Measurements from ENCODE around the gene SLC6A8. TPM values are rescaled to one million over a fixed set of nuclear protein-coding genes. Genes with fewer than 3 reads are reported as not detected.
"Not testable (repeated sequence)": the region's sequence is repeated elsewhere in the genome, so short reads cannot be mapped to it uniquely, and the experiment has no call there.

Gene SLC6A8
- total RNA-seq, 1 experiment from 2014 or later = 49.8 TPM

DNA sequence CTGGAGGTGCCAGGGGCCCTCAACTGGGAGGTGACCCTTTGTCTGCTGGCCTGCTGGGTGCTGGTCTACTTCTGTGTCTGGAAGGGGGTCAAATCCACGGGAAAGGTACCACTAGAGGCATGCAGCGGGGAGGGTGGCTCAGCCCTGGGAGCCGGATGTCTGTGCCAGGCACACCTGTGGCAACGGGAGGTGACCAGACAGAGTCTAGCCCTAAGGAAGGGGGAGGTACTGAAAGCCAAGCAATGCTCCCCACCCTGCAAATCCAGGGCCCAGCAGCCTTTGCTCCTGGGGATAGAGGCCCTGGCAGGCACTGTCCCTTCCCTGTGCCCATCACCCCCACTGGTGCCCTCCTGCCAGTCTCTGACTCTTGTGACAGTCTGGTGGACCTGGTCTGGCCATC is 4.3 kb downstream of the SLC6A8 start:
- ChIA-PET POLR2A (ENCODE audit: low non-redundant PET) (no interaction called here), CTCF (no interaction called here)
- H3K9me3 ChIP-seq (ENCODE audit: low read depth, low read length, poor library complexity, severe bottlenecking) = no peaks in the 10 kb centered on the region
- no peak for DNase-seq (ENCODE audit: low spot score)
- intact Hi-C loops (cut with micrococcal nuclease; ENCODE audit: unreplicated experiment) = no loop called here
- H3K27ac ChIP-seq (ENCODE audit: low read depth, low read length, poor library complexity, severe bottlenecking) = no peak overlapping the region
- peaks cover 4% of the 10 kb centered on the region for H3K4me1 ChIP-seq (ENCODE audit: insufficient read depth, low read length, poor library complexity, severe bottlenecking)
- no peak overlapping the region for H3K4me3 ChIP-seq (ENCODE audit: low read depth, low read length, poor library complexity, severe bottlenecking)
- no peaks in the 10 kb centered on the region for H3K36me3 ChIP-seq (ENCODE audit: insufficient read depth, low read length, poor library complexity, severe bottlenecking)
- BruUV-seq (replicated peaks) = no TSS peak
- TF ChIP-seq, protein P1, sequence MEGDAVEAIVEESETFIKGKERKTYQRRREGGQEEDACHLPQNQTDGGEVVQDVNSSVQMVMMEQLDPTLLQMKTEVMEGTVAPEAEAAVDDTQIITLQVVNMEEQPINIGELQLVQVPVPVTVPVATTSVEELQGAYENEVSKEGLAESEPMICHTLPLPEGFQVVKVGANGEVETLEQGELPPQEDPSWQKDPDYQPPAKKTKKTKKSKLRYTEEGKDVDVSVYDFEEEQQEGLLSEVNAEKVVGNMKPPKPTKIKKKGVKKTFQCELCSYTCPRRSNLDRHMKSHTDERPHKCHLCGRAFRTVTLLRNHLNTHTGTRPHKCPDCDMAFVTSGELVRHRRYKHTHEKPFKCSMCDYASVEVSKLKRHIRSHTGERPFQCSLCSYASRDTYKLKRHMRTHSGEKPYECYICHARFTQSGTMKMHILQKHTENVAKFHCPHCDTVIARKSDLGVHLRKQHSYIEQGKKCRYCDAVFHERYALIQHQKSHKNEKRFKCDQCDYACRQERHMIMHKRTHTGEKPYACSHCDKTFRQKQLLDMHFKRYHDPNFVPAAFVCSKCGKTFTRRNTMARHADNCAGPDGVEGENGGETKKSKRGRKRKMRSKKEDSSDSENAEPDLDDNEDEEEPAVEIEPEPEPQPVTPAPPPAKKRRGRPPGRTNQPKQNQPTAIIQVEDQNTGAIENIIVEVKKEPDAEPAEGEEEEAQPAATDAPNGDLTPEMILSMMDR (conservative IDR thresholded peaks at IDR 0.05; ENCODE audit: low read depth, low read length) = no peak
- TF ChIP-seq EZH2 (IDR thresholded peaks at IDR 0.05; ENCODE audit: borderline replicate concordance, low read depth, low read length, poor library complexity, severe bottlenecking) = no peak
- H3K27me3 ChIP-seq (replicated peaks; ENCODE audit: insufficient read depth, low read depth, low read length, poor library complexity) = no peaks in the 10 kb centered on the region

DNA sequence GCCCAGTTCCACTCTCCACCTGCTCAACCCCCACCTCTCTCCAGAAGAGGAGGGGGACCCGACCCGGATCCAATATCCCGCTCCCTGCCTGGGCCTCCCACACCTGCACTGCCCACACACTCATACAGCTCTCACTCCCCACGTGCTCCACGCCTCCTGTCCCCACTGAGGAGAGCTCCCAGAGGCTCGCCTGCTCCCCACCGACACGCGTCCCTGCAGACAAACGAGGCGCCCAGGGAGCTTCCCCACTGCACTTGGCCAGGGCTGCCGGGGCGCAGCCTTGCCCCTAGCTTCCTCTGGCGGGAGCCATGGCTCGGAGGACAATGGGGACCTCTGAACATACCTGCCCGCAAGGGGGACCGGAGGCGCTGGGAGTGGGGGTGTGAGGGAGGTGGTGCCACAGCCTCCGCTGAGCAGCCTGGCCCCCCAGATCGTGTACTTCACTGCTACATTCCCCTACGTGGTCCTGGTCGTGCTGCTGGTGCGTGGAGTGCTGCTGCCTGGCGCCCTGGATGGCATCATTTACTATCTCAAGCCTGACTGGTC is 5.0 kb downstream of the SLC6A8 start:
- TF ChIP-seq, protein P1 (conservative IDR thresholded peaks at IDR 0.05; ENCODE audit: low read depth, low read length) = no peak
- no peak for TF ChIP-seq EZH2 (IDR thresholded peaks at IDR 0.05; ENCODE audit: borderline replicate concordance, low read depth, low read length, poor library complexity, severe bottlenecking)

DNA sequence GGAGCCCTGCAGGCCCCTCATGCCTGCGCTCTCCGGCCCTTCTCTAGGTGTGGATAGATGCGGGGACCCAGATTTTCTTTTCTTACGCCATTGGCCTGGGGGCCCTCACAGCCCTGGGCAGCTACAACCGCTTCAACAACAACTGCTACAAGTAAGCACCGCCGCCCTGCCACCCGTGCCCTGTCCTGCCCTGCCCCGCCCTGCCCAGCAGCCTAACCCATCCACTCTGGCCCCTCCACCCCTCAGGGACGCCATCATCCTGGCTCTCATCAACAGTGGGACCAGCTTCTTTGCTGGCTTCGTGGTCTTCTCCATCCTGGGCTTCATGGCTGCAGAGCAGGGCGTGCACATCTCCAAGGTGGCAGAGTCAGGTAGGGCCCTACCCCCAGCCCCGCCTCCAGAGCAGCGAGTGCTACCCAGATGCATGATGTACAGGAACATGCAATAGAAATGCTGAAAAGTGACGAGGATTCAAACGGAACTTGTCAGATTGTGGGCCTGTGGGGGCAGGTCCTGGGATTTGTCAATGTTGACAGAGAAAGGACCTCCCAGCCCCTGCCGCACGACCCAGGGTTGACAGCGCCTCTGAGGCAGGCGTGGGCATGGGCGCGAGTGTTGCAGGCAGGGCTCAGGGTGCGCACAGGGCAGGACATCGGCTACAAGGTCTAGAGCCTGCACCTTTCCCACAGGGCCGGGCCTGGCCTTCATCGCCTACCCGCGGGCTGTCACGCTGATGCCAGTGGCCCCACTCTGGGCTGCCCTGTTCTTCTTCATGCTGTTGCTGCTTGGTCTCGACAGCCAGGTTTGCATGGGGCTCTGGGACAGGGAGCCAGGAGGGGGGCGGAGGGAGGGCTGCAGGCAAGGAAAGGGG is 5.7 kb downstream of the SLC6A8 start:
- ChIA-PET CTCF (no interaction called here), POLR2A (ENCODE audit: low non-redundant PET) (no interaction called here)
- Histone ChIP-seq H3K27ac (ENCODE audit: low read depth, low read length, poor library complexity, severe bottlenecking) (no peak overlapping the region), H3K9me3 (ENCODE audit: low read depth, low read length, poor library complexity, severe bottlenecking) (no peaks in the 10 kb centered on the region), H3K4me1 (ENCODE audit: insufficient read depth, low read length, poor library complexity, severe bottlenecking) (no peaks in the 10 kb centered on the region), H3K36me3 (ENCODE audit: insufficient read depth, low read length, poor library complexity, severe bottlenecking) (no peaks in the 10 kb centered on the region), H3K4me3 (ENCODE audit: low read depth, low read length, poor library complexity, severe bottlenecking) (no peak overlapping the region), H3K27me3 (replicated peaks; ENCODE audit: insufficient read depth, low read depth, low read length, poor library complexity) (no peaks in the 10 kb centered on the region)
- intact Hi-C loops (cut with micrococcal nuclease; ENCODE audit: unreplicated experiment) = no loop called here
- TF ChIP-seq EZH2 (IDR thresholded peaks at IDR 0.05; ENCODE audit: borderline replicate concordance, low read depth, low read length, poor library complexity, severe bottlenecking) = no peak
- TF ChIP-seq, protein P1 (conservative IDR thresholded peaks at IDR 0.05; ENCODE audit: low read depth, low read length) = no peak
- no TSS peak for BruUV-seq (replicated peaks)
- DNase-seq (ENCODE audit: low spot score) = no peak

More for the DNA sequence above, 5.0 kb downstream of the SLC6A8 start:
- intact Hi-C loops (cut with micrococcal nuclease; ENCODE audit: unreplicated experiment) = no loop called here
- no peaks in the 10 kb centered on the region for H3K9me3 ChIP-seq (ENCODE audit: low read depth, low read length, poor library complexity, severe bottlenecking)
- H3K27ac ChIP-seq (ENCODE audit: low read depth, low read length, poor library complexity, severe bottlenecking) = no peak overlapping the region
- CTCF ChIA-PET = no interaction called here
- H3K36me3 ChIP-seq (ENCODE audit: insufficient read depth, low read length, poor library complexity, severe bottlenecking) = no peaks in the 10 kb centered on the region
- POLR2A ChIA-PET (ENCODE audit: low non-redundant PET) = no interaction called here
- no peak overlapping the region for H3K4me3 ChIP-seq (ENCODE audit: low read depth, low read length, poor library complexity, severe bottlenecking)
- DNase-seq (ENCODE audit: low spot score) = no peak
- no TSS peak for BruUV-seq (replicated peaks)
- no peaks in the 10 kb centered on the region for H3K27me3 ChIP-seq (replicated peaks; ENCODE audit: insufficient read depth, low read depth, low read length, poor library complexity)
- H3K4me1 ChIP-seq (ENCODE audit: insufficient read depth, low read length, poor library complexity, severe bottlenecking) = no peaks in the 10 kb centered on the region

DNA sequence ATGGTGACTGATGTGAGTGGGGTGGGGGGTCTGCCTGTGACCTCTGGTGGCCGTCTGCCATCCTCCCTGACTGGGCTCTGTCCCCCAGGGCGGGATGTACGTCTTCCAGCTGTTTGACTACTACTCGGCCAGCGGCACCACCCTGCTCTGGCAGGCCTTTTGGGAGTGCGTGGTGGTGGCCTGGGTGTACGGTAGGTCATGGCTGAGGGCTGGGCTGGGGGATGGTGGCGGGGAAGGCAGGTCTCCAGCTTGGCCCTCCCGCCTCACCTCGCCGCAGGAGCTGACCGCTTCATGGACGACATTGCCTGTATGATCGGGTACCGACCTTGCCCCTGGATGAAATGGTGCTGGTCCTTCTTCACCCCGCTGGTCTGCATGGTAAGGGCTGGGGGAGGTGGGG is 6.5 kb downstream of the SLC6A8 start:
- H3K36me3 ChIP-seq (ENCODE audit: insufficient read depth, low read length, poor library complexity, severe bottlenecking); H3K27ac ChIP-seq (ENCODE audit: low read depth, low read length, poor library complexity, severe bottlenecking); intact Hi-C loops (cut with micrococcal nuclease; ENCODE audit: unreplicated experiment); POLR2A ChIA-PET (ENCODE audit: low non-redundant PET); DNase-seq (ENCODE audit: low spot score); CTCF ChIA-PET; H3K9me3 ChIP-seq (ENCODE audit: low read depth, low read length, poor library complexity, severe bottlenecking); BruUV-seq (replicated peaks); H3K27me3 ChIP-seq (replicated peaks; ENCODE audit: insufficient read depth, low read depth, low read length, poor library complexity); H3K4me1 ChIP-seq (ENCODE audit: insufficient read depth, low read length, poor library complexity, severe bottlenecking); H3K4me3 ChIP-seq (ENCODE audit: low read depth, low read length, poor library complexity, severe bottlenecking): not testable (repeated sequence)

Data from A673 (cell line).